HG03066 (cell line): ENCODE measurements around the gene NOX5.

Experiments
- ATAC-seq: cut with Tn5 transposase; IDR thresholded peaks from one replicate; pipeline ENCODE4 v1.9.1; 2021; ENCODE audit warnings: low read depth; ENCODE audit not compliant: unreplicated experiment

NOX5 gene

GRCh38 chr15:69017978-69018377 lies 3.5 kb downstream of the NOX5 start:
- no peak for ATAC-seq

DNA sequence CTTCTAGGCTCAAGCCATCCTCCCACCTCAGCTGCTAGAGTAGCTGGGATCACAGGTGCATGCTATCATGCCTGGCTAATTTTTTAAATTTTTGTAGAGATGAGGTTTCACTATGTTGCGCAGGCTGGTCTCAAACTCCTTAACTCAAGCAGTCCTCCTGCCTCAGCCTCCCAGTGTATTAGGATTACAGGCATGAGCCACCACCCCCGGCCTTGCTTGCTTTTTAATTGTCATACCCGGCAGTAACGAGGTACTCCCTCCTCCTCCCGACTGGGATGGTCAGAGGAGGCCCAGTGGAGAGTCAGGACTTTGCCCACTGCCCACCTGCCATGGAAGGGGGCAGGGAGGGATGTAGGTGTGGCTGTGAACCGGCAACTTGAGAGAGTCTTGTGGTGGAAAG lies 4.5 kb downstream of the NOX5 start:
- ATAC-seq: no peak

- no peak for ATAC-seq
Observed at GRCh38 chr15:69021895-69022294, 7.4 kb downstream of the NOX5 start.

- no peak for ATAC-seq
Observed at GRCh38 chr15:69025320-69025719, 10.8 kb downstream of the NOX5 start.

DNA sequence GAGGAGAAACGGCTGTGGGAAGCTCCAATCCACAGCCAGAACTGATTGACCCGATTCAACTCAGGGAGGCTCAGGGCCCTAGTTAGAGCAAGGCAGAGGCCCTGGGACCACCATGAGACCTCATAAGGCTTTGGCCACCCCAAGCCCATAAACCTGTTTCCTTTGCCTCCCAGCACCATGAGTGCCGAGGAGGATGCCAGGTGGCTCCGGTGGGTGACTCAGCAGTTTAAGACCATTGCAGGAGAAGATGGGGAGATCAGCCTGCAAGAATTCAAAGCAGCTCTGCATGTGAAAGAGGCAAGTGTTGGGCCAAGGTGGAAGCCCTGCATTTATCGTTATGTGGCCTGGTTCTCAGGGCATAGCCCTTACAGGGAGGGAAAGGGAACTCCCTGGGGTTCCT lies 11.9 kb downstream of the NOX5 start:
- ATAC-seq: no peak

DNA sequence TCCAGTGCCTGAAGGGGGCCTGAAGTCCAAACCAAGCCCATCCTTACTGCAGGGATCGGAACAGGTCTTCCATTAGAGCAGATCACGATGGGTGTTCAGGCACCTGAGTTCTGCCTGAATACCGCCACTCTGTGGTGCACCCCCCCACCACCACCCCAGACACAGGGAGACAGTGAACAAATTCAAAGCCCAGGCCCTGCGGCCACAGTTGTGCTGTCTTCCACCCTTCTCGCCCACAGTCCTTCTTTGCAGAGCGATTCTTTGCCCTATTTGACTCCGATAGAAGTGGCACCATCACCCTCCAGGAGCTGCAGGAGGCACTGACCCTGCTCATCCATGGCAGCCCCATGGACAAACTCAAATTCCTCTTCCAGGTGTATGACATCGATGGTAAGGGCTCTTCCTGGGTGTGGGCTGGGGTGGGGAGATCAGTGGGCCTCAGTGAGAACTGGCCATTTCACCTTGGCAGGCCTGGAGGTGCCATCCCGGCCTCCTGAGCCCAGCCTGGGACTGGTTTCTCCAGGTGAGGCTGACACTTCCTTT lies 13.6 kb downstream of the NOX5 start:
- no peak for ATAC-seq

GRCh38 chr15:69031013-69032001 lies 16.8 kb downstream of the NOX5 start:
- no peak for ATAC-seq

GRCh38 chr15:69032031-69032430 lies 17.5 kb downstream of the NOX5 start:
- ATAC-seq: no peak

GRCh38 chr15:69032703-69033373 lies 18.3 kb downstream of the NOX5 start:
- ATAC-seq: no peak

GRCh38 chr15:69034352-69034751 lies 19.9 kb downstream of the NOX5 start:
- no peak for ATAC-seq

- no peak for ATAC-seq
Observed at GRCh38 chr15:69035205-69035917, 20.9 kb downstream of the NOX5 start.

DNA sequence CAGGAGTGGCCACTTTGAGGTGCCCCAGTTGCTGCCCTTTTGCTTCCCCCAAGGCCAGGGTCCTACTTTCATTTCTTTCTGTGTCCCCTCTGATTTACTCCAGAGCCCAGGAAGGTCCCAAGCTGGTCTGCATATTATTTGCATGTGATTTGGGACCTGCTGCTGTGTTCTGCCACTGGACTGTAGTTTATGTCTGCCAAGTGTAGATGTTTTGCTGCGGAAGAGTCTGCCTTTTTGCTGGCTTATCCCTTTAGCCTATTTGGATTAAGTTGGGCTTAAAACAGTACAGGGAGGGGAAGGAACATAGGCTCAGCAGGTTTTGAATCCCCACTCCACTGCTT lies 21.4 kb downstream of the NOX5 start:
- ATAC-seq: no peak

DNA sequence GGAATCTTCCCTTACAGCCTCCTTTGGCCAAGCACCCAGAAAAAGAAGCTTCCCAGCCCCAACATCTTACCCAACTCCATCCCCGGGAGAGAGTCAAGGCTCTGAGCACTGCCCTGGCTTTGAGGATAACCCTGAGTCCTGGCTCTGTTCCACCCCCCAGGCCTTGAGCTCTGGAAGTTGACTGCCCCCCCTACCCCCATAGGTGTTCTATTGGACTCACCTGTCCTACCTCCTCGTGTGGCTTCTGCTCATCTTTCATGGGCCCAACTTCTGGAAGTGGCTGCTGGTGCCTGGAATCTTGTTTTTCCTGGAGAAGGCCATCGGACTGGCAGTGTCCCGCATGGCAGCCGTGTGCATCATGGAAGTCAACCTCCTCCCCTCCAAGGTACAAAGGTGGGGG lies 22.3 kb downstream of the NOX5 start:
- no peak for ATAC-seq

- ATAC-seq: no peak
Observed at GRCh38 chr15:69037482-69037881, 23.0 kb downstream of the NOX5 start.

DNA sequence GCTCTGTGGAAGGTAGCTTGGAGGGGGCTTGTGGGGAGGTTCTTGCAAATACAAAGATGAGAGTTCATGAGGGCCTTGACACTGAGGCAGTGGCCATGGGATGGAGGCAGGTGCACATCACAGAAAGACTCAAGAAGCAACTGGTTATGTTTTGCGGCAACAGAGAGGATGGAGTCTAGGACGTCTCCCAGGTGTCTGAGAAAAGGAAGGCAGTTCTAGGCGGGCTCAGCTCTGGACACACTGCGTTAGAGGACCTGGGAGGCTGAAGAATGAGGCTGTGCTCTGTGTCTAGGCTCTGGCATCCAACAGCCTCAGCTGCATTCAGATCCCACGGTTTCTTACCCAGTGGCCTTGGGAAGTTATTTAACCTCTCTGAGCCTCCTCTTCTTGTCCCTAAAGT lies 23.5 kb downstream of the NOX5 start:
- no peak for ATAC-seq

GRCh38 chr15:69038508-69038907 lies 24.0 kb downstream of the NOX5 start:
- ATAC-seq: no peak

- no peak for ATAC-seq
Observed at GRCh38 chr15:69039516-69040225, 25.2 kb downstream of the NOX5 start.

GRCh38 chr15:69042531-69042930 lies 28.0 kb downstream of the NOX5 start:
- ATAC-seq: no peak

- no peak for ATAC-seq
Observed at GRCh38 chr15:69045802-69046201, 31.3 kb downstream of the NOX5 start.

GRCh38 chr15:69046781-69047180 lies 32.3 kb downstream of the NOX5 start:
- ATAC-seq: no peak
